Daoy (cell line): ENCODE data around the gene IQGAP3. TPM values are rescaled to one million over a fixed set of nuclear protein-coding genes. Genes with fewer than 3 reads are reported as not detected.

ENCODE experiments used
- DNase-seq: peaks from one replicate; pipeline ENCODE4 v3.0.0-alpha.2; 2015; ENCODE audit warnings: low read depth
- total RNA-seq: library from RNA; depleted of rRNA; stranded (reverse); fragments of >200 nt; shearing (Covaris generic); gene quantifications from 2 replicates; pipeline ENCODE4 v1.2.3, GENCODE V29; 2014

Gene IQGAP3
- total RNA-seq, 1 experiment from 2014 or later, result 45.7 TPM

GRCh38 chr1:156497743-156498431 lies 74.5 kb downstream of the IQGAP3 start:
- no peak for DNase-seq

GRCh38 chr1:156497078-156497742 lies 75.2 kb downstream of the IQGAP3 start:
- no peak for DNase-seq

- DNase-seq, result peak; percentile 40
These were observed 76.1 kb downstream of the IQGAP3 start for GRCh38 chr1:156496211-156496761.

- DNase-seq, result no peak
These were observed 76.8 kb downstream of the IQGAP3 start for GRCh38 chr1:156495401-156496140.

GRCh38 chr1:156494309-156494895 lies 78.0 kb downstream of the IQGAP3 start:
- no peak for DNase-seq

- DNase-seq, result no peak
These were observed 78.6 kb downstream of the IQGAP3 start for GRCh38 chr1:156493742-156494141.

GRCh38 chr1:156493154-156493631 lies 79.2 kb downstream of the IQGAP3 start:
- DNase-seq, result no peak

GRCh38 chr1:156492591-156493080 lies 79.7 kb downstream of the IQGAP3 start:
- no peak for DNase-seq

GRCh38 chr1:156492013-156492590 lies 80.3 kb downstream of the IQGAP3 start:
- no peak for DNase-seq

GRCh38 chr1:156491151-156491949 lies 81.0 kb downstream of the IQGAP3 start:
- DNase-seq, result no peak

GRCh38 chr1:156490401-156491032 lies 81.8 kb downstream of the IQGAP3 start:
- DNase-seq, result no peak

GRCh38 chr1:156489935-156490293 lies 82.5 kb downstream of the IQGAP3 start:
- DNase-seq, result no peak

- no peak for DNase-seq
These were observed 83.0 kb downstream of the IQGAP3 start for GRCh38 chr1:156489166-156489934.

GRCh38 chr1:156488566-156489165 lies 83.7 kb downstream of the IQGAP3 start:
- no peak for DNase-seq

- no peak for DNase-seq
These were observed 84.5 kb downstream of the IQGAP3 start for GRCh38 chr1:156487862-156488261.

GRCh38 chr1:156486421-156487344 lies 85.7 kb downstream of the IQGAP3 start:
- DNase-seq, result no peak

- DNase-seq, result no peak
These were observed 86.4 kb downstream of the IQGAP3 start for GRCh38 chr1:156485984-156486383.
